Upper lobe of right lung (tissue), 1 donor: ENCODE results near the gene FHIT. TPM values are rescaled to one million over a fixed set of nuclear protein-coding genes. Genes with fewer than 3 reads are reported as not detected.

Experiments used
- ATAC-seq: fragments of 200-7000 bp; cut with Tn5 transposase; one replicate; pipeline ENCODE4 v1.9.1; 2020; ENCODE audit warnings: mild to moderate bottlenecking, moderate library complexity
- DNase-seq: peaks from one replicate; pipeline ENCODE4 v3.0.0-alpha.2; 2020
- H3K27ac ChIP-seq: fragments of 200-600 bp; one replicate; pipeline ENCODE4 v1.8.0; 2022
- H3K27me3 ChIP-seq: fragments of 200-600 bp; one replicate; pipeline ENCODE4 v1.8.0; 2022; ENCODE audit warnings: mild to moderate bottlenecking
- H3K36me3 ChIP-seq: fragments of 200-600 bp; one replicate; pipeline ENCODE4 v1.8.0; 2022
- H3K4me1 ChIP-seq: fragments of 200-600 bp; one replicate; pipeline ENCODE4 v1.8.0; 2022
- H3K4me3 ChIP-seq: fragments of 200-600 bp; one replicate; pipeline ENCODE4 v1.8.0; 2022; ENCODE audit warnings: mild to moderate bottlenecking
- H3K9me3 ChIP-seq: fragments of 200-600 bp; one replicate; pipeline ENCODE4 v1.8.0; 2022
- intact Hi-C: fragments of 100-400 bp; cut with DNase I; formaldehyde crosslinking; loops from one replicate; pipeline ENCODE4 v1.11.0; 2022
- total RNA-seq: library from RNA; stranded (reverse); fragmentation: NEBNext Ultra II Directional; extraction: Animal tissue kit (Norgen Biotek cat#: 25700); gene quantifications from one replicate; pipeline ENCODE4 v1.2.1, GENCODE V29; 2021
- TF ChIP-seq, protein P1 (sequence below): fragments of 200-600 bp; IDR thresholded peaks from one replicate; pipeline ENCODE4 v1.8.0; 2022; ENCODE audit warnings: antibody characterized with exemption
- donor health status: DM: no; HTN: yes; CAD: no; lungs with severe emphysema.

FHIT gene
- total RNA-seq, 1 donor from 2014 or later: 9.6 TPM

- TF ChIP-seq, protein P1, sequence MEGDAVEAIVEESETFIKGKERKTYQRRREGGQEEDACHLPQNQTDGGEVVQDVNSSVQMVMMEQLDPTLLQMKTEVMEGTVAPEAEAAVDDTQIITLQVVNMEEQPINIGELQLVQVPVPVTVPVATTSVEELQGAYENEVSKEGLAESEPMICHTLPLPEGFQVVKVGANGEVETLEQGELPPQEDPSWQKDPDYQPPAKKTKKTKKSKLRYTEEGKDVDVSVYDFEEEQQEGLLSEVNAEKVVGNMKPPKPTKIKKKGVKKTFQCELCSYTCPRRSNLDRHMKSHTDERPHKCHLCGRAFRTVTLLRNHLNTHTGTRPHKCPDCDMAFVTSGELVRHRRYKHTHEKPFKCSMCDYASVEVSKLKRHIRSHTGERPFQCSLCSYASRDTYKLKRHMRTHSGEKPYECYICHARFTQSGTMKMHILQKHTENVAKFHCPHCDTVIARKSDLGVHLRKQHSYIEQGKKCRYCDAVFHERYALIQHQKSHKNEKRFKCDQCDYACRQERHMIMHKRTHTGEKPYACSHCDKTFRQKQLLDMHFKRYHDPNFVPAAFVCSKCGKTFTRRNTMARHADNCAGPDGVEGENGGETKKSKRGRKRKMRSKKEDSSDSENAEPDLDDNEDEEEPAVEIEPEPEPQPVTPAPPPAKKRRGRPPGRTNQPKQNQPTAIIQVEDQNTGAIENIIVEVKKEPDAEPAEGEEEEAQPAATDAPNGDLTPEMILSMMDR: no peak
- Histone ChIP-seq H3K36me3 (no peaks in the 10 kb centered on the region), H3K27ac (no peak overlapping the region), H3K4me3 (no peak overlapping the region), H3K9me3 (no peaks in the 10 kb centered on the region), H3K27me3 (no peaks in the 10 kb centered on the region), H3K4me1 (no peaks in the 10 kb centered on the region)
- ATAC-seq (no peak), DNase-seq (no peak)
- intact Hi-C loops: no loop called here
Observed at GRCh38 chr3:60386306-60386705, 864.9 kb downstream of the FHIT start.

DNA sequence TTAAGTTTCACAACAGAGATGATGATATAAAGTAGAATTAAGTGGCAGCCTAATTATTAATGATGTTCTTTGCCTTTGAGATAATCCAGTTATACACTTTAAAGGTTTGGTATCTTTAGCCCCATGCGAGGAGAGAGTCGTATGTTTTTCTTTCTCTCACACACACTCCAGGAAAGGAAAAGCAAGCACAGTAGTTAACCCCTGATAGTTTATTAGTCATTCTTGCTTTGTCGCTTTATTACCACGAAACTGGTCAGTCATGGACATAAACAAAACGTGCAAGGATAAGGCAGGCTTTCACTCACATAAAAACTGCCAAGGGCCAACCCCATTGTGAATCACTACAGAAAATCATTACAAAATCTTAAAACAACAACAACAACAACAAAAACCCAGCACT, 866.9 kb downstream of the FHIT start:
- H3K9me3 ChIP-seq: no peaks in the 10 kb centered on the region
- H3K4me1 ChIP-seq: no peaks in the 10 kb centered on the region
- DNase-seq: no peak
- no peak overlapping the region for H3K4me3 ChIP-seq
- no peak for ATAC-seq
- H3K27ac ChIP-seq: no peak overlapping the region
- no peaks in the 10 kb centered on the region for H3K36me3 ChIP-seq
- TF ChIP-seq, protein P1: no peak
- intact Hi-C loops: no loop called here
- H3K27me3 ChIP-seq: no peaks in the 10 kb centered on the region

DNA sequence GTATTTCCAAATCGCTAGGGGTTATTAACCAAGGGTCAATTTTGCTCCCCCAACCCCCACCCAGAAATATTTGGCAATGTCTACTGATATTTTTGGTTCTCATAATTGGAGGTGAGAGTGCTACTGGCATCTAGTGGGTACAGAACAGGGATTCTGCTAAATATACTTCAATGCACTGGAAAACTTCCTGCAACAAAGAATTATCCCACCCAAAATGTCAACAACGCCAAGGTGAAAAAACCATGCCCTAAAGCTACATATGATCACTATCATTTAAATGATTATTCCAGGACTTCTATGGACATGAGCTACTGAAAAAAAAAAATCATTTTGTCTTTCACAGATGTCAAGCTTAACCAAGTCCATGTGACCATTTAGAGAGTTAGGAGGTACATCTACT, 867.9 kb downstream of the FHIT start:
- Histone ChIP-seq H3K4me1 (no peaks in the 10 kb centered on the region), H3K36me3 (no peaks in the 10 kb centered on the region), H3K27me3 (no peaks in the 10 kb centered on the region), H3K27ac (no peak overlapping the region), H3K4me3 (no peak overlapping the region), H3K9me3 (no peaks in the 10 kb centered on the region)
- ATAC-seq (no peak), DNase-seq (no peak)
- TF ChIP-seq, protein P1: no peak
- intact Hi-C loops: no loop called here

DNA sequence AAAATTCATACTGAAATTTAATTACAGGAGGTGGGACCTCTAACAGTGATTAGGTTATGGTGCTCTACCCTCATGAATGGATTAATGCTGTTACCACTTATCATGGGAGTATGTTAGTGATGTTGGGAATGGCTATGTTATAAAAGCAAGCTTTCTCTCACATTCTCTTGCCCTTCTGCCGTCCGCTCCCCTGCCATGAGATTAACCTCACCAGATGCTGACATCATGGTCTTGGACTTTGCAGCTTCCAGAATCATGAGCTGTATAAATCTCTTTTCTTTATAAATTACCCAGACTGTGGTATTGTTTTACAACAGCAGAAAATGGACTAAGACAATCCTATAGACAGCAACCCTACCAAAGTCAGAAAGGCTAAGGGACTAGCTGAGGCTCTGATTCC, 884.8 kb downstream of the FHIT start:
- H3K4me3 ChIP-seq: no peak overlapping the region
- ATAC-seq (no peak), DNase-seq (no peak)
- H3K27me3 ChIP-seq: no peaks in the 10 kb centered on the region
- no peaks in the 10 kb centered on the region for H3K4me1 ChIP-seq
- no peaks in the 10 kb centered on the region for H3K9me3 ChIP-seq
- H3K27ac ChIP-seq: no peak overlapping the region
- TF ChIP-seq, protein P1: no peak
- intact Hi-C loops: no loop called here
- no peaks in the 10 kb centered on the region for H3K36me3 ChIP-seq

- H3K4me1 ChIP-seq: no peaks in the 10 kb centered on the region
- TF ChIP-seq, protein P1: no peak
- no peak overlapping the region for H3K27ac ChIP-seq
- H3K27me3 ChIP-seq: no peaks in the 10 kb centered on the region
- intact Hi-C loops: no loop called here
- ATAC-seq: no peak
- H3K4me3 ChIP-seq: no peak overlapping the region
- H3K36me3 ChIP-seq: no peaks in the 10 kb centered on the region
- no peaks in the 10 kb centered on the region for H3K9me3 ChIP-seq
- DNase-seq: no peak
Observed at GRCh38 chr3:60365360-60365759, 885.9 kb downstream of the FHIT start.

- Histone ChIP-seq H3K27me3 (no peaks in the 10 kb centered on the region), H3K4me3 (no peak overlapping the region), H3K36me3 (no peaks in the 10 kb centered on the region), H3K9me3 (no peaks in the 10 kb centered on the region), H3K27ac (no peak overlapping the region), H3K4me1 (no peaks in the 10 kb centered on the region)
- ATAC-seq (no peak), DNase-seq (no peak)
- intact Hi-C loops: no loop called here
- TF ChIP-seq, protein P1: no peak
Observed at GRCh38 chr3:60364475-60364874, 886.8 kb downstream of the FHIT start.
